Activated CD4-positive, alpha-beta memory T cell treated with anti-CD3 and anti-CD28 coated beads, Interleukin-2, amount 10 ng/mL, durations not matched to agents 7 days and 5 days (primary cell): ENCODE data around the gene UBR2. TPM values are rescaled to one million over a fixed set of nuclear protein-coding genes. Genes with fewer than 3 reads are reported as not detected.
"Not testable (repeated sequence)": the region's sequence is repeated elsewhere in the genome, so short reads cannot be mapped to it uniquely, and the experiment has no call there.

Experiments
- CTCF ChIA-PET: fragments of 350-600 bp; sonication (Branson Sonifier 250); formaldehyde crosslinking; loops from one replicate; lab custom pipeline; 2021; ENCODE audit warnings: antibody characterized with exemption, inconsistent platforms; lab: Charles Lee
- POLR2A ChIA-PET: fragments of 350-600 bp; sonication (Branson Sonifier 250); formaldehyde crosslinking; loops from one replicate; lab custom pipeline; 2021; ENCODE audit warnings: antibody characterized with exemption; lab: Charles Lee
- DNase-seq: peaks from one replicate; pipeline ENCODE4 v3.0.0-alpha.2; 2020
- H3K27ac Mint-ChIP-seq: one replicate; pipeline ENCODE4 v1.8.0; 2021; ENCODE audit warnings: mild to moderate bottlenecking, mixed read lengths
- H3K27me3 Mint-ChIP-seq: one replicate; pipeline ENCODE4 v1.8.0; 2021; ENCODE audit warnings: mixed read lengths
- H3K36me3 Mint-ChIP-seq: one replicate; pipeline ENCODE4 v1.8.0; 2021; ENCODE audit warnings: low read depth, mixed read lengths
- H3K4me1 Mint-ChIP-seq: one replicate; pipeline ENCODE4 v1.8.0; 2021; ENCODE audit warnings: mixed read lengths
- H3K4me3 Mint-ChIP-seq: one replicate; pipeline ENCODE4 v1.8.0; 2021; ENCODE audit warnings: mild to moderate bottlenecking, mixed read lengths
- H3K9me3 Mint-ChIP-seq: one replicate; pipeline ENCODE4 v1.8.0; 2021; ENCODE audit warnings: mixed read lengths
- total RNA-seq, 2 experiments: library from RNA; stranded (reverse); gene quantifications; one replicate each; pipeline ENCODE4 v1.2.3, GENCODE V29; 2021

Gene UBR2
- total RNA-seq, 2 experiments from 2014 or later: 34.0 to 36.2 TPM

GRCh38 chr6:42559276-42559675, 4.6 kb upstream of the UBR2 start:
- H3K9me3 Mint-ChIP-seq, H3K27ac Mint-ChIP-seq, H3K27me3 Mint-ChIP-seq, POLR2A ChIA-PET, H3K4me3 Mint-ChIP-seq, DNase-seq, H3K36me3 Mint-ChIP-seq: not testable (repeated sequence)
- H3K4me1 Mint-ChIP-seq: peaks cover 20% of the 10 kb centered on the region
- CTCF ChIA-PET: interaction anchor here (4.1 kb wide), 1 partner anchor 12 kb away, joined by 27 read pairs; no protein-coding TSS in a partner anchor

GRCh38 chr6:42561986-42562385, 1.8 kb upstream of the UBR2 start:
- ChIA-PET CTCF (interaction anchor here (1.9 to 8.7 kb wide), 2 partner anchors 10 to 14 kb away, joined by 7 to 83 read pairs; no protein-coding TSS in a partner anchor), POLR2A (no interaction called here)
- H3K4me1 Mint-ChIP-seq: peaks cover 22% of the 10 kb centered on the region
- no peak overlapping the region for H3K27ac Mint-ChIP-seq
- no peaks in the 10 kb centered on the region for H3K9me3 Mint-ChIP-seq
- H3K36me3 Mint-ChIP-seq: peaks cover 15% of the 10 kb centered on the region
- DNase-seq: no peak
- no peaks in the 10 kb centered on the region for H3K27me3 Mint-ChIP-seq
- H3K4me3 Mint-ChIP-seq: no peak overlapping the region

- ChIA-PET CTCF (interaction anchor here (1.6 to 8.7 kb wide), 5 partner anchors 8 to 459 kb away, joined by 7 to 83 read pairs (median 10); no protein-coding TSS in a partner anchor), POLR2A (interaction anchor here (1.0 to 3.0 kb wide), 6 partner anchors 8 to 220 kb away, joined by 4 to 17 read pairs (median 8); no protein-coding TSS in a partner anchor)
- no peak overlapping the region for H3K27ac Mint-ChIP-seq
- peaks cover 19% of the 10 kb centered on the region for H3K36me3 Mint-ChIP-seq
- H3K4me1 Mint-ChIP-seq: peaks cover 26% of the 10 kb centered on the region
- no peaks in the 10 kb centered on the region for H3K27me3 Mint-ChIP-seq
- H3K4me3 Mint-ChIP-seq: peak overlapping the region; percentile 92
- no peak for DNase-seq
- H3K9me3 Mint-ChIP-seq: no peaks in the 10 kb centered on the region
These were observed 932 bp upstream of the UBR2 start for GRCh38 chr6:42562788-42563405.

GRCh38 chr6:42564506-42564825, 637 bp downstream of the UBR2 start:
- ChIA-PET CTCF (interaction anchor here (0.8 to 8.7 kb wide), 14 partner anchors 10 to 779 kb away, joined by 3 to 83 read pairs (median 4); partner anchors contain the start of gene MRPS10), POLR2A (interaction anchor here (0.6 to 3.4 kb wide), 22 partner anchors 8 to 1065 kb away, joined by 3 to 17 read pairs (median 6); partner anchors contain the start of genes CNPY3, CUL7, PEX6 and RPL7L1)
- Mint-ChIP-seq H3K36me3 (peaks cover 23% of the 10 kb centered on the region), H3K27ac (peak overlapping the region; percentile 83), H3K27me3 (no peaks in the 10 kb centered on the region), H3K9me3 (no peaks in the 10 kb centered on the region), H3K4me1 (peaks cover 38% of the 10 kb centered on the region), H3K4me3 (peak overlapping the region; percentile 92)
- DNase-seq: no peak

- H3K4me1 Mint-ChIP-seq: peaks cover 44% of the 10 kb centered on the region
- peaks cover 23% of the 10 kb centered on the region for H3K36me3 Mint-ChIP-seq
- POLR2A ChIA-PET: interaction anchor here (1.0 to 3.4 kb wide), 8 partner anchors 18 to 363 kb away, joined by 3 to 17 read pairs (median 6); partner anchors contain the start of genes CNPY3 and RPL7L1
These were observed 2.2 kb downstream of the UBR2 start for GRCh38 chr6:42565823-42566613.

GRCh38 chr6:42566614-42567208, 2.9 kb downstream of the UBR2 start:
- Mint-ChIP-seq H3K27ac (peak overlapping the region; percentile 83), H3K36me3 (peaks cover 23% of the 10 kb centered on the region), H3K4me3 (peak overlapping the region; percentile 92), H3K4me1 (peaks cover 50% of the 10 kb centered on the region), H3K27me3 (no peaks in the 10 kb centered on the region), H3K9me3 (no peaks in the 10 kb centered on the region)
- DNase-seq: no peak
- ChIA-PET CTCF (interaction anchor here (1.1 to 8.7 kb wide), 3 partner anchors 19 to 646 kb away, joined by 3 to 83 read pairs (median 4); partner anchors contain the start of genes BYSL and MED20), POLR2A (interaction anchor here (1.0 to 3.4 kb wide), 4 partner anchors 125 to 362 kb away, joined by 3 to 17 read pairs (median 4); partner anchors contain the start of genes CNPY3 and RPL7L1)

More at GRCh38 chr6:42565823-42566613, 2.2 kb downstream of the UBR2 start:
- CTCF ChIA-PET: interaction anchor here (1.1 to 8.7 kb wide), 4 partner anchors 18 to 645 kb away, joined by 3 to 83 read pairs (median 7); partner anchors contain the start of genes BYSL and MED20
- Mint-ChIP-seq H3K9me3 (no peaks in the 10 kb centered on the region), H3K27me3 (no peaks in the 10 kb centered on the region), H3K27ac (peak overlapping the region; percentile 83), H3K4me3 (peak overlapping the region; percentile 92)
- DNase-seq: no peak

- H3K9me3 Mint-ChIP-seq, POLR2A ChIA-PET, DNase-seq, H3K27me3 Mint-ChIP-seq: not testable (repeated sequence)
- Mint-ChIP-seq H3K36me3 (peaks cover 23% of the 10 kb centered on the region), H3K4me1 (peaks cover 54% of the 10 kb centered on the region), H3K4me3 (peak overlapping the region; percentile 9), H3K27ac (peak overlapping the region; percentile 32)
- CTCF ChIA-PET: interaction anchor here (1.1 to 8.7 kb wide), 2 partner anchors 20 to 159 kb away, joined by 4 to 83 read pairs; no protein-coding TSS in a partner anchor
These were observed 3.4 kb downstream of the UBR2 start for GRCh38 chr6:42567237-42567636.

GRCh38 chr6:42569102-42570028, 5.5 kb downstream of the UBR2 start:
- H3K27ac Mint-ChIP-seq: peak overlapping the region; percentile 82
- H3K4me1 Mint-ChIP-seq: peaks cover 62% of the 10 kb centered on the region
- peaks cover 36% of the 10 kb centered on the region for H3K36me3 Mint-ChIP-seq
- CTCF ChIA-PET: interaction anchor here (0.6 to 2.6 kb wide), 5 partner anchors 21 to 310 kb away, joined by 3 to 16 read pairs (median 3); partner anchors contain the start of gene RPL7L1
- no peaks in the 10 kb centered on the region for H3K27me3 Mint-ChIP-seq
- H3K4me3 Mint-ChIP-seq: peak overlapping the region; percentile 4
- no peaks in the 10 kb centered on the region for H3K9me3 Mint-ChIP-seq
- POLR2A ChIA-PET: interaction anchor here (0.6 to 1.7 kb wide), 7 partner anchors 10 to 359 kb away, joined by 3 to 6 read pairs (median 4); partner anchors contain the start of gene TBCC
- DNase-seq: no peak

GRCh38 chr6:42571611-42572342, 7.9 kb downstream of the UBR2 start:
- no peak for DNase-seq
- CTCF ChIA-PET: interaction anchor here (0.7 to 2.6 kb wide), 14 partner anchors 8 to 754 kb away, joined by 3 to 13 read pairs (median 4); partner anchors contain the start of gene UBR2
- POLR2A ChIA-PET: interaction anchor here (0.6 to 2.5 kb wide), 5 partner anchors 8 to 855 kb away, joined by 3 to 17 read pairs (median 3); partner anchors contain the start of genes ABCC10 and UBR2
- peak overlapping the region; percentile 30 for H3K4me3 Mint-ChIP-seq
- peaks cover 51% of the 10 kb centered on the region for H3K4me1 Mint-ChIP-seq
- H3K27me3 Mint-ChIP-seq: no peaks in the 10 kb centered on the region
- peak overlapping the region; percentile 47 for H3K27ac Mint-ChIP-seq
- H3K36me3 Mint-ChIP-seq: peaks cover 42% of the 10 kb centered on the region
- H3K9me3 Mint-ChIP-seq: no peaks in the 10 kb centered on the region

GRCh38 chr6:42572523-42572922, 8.7 kb downstream of the UBR2 start:
- Mint-ChIP-seq H3K36me3 (peaks cover 38% of the 10 kb centered on the region), H3K4me1 (peaks cover 45% of the 10 kb centered on the region), H3K9me3 (no peaks in the 10 kb centered on the region), H3K4me3 (no peak overlapping the region), H3K27ac (peak overlapping the region; percentile 36), H3K27me3 (no peaks in the 10 kb centered on the region)
- DNase-seq: no peak
- ChIA-PET POLR2A (interaction anchor here (0.6 to 2.5 kb wide), 4 partner anchors 9 to 509 kb away, joined by 3 to 17 read pairs (median 3); partner anchors contain the start of gene UBR2), CTCF (interaction anchor here (0.8 to 2.6 kb wide), 10 partner anchors 9 to 76 kb away, joined by 3 to 13 read pairs (median 4); partner anchors contain the start of gene UBR2)
